Fibroblast of skin of right biceps (primary cell): ENCODE measurements around the gene SYCP1.
"Not testable (repeated sequence)": the region's sequence is repeated elsewhere in the genome, so short reads cannot be mapped to it uniquely, and the experiment has no call there.

Source experiments
- DNase-seq: peaks from one replicate; pipeline ENCODE4 v3.0.0-alpha.2; 2013

The SYCP1 gene

DNA sequence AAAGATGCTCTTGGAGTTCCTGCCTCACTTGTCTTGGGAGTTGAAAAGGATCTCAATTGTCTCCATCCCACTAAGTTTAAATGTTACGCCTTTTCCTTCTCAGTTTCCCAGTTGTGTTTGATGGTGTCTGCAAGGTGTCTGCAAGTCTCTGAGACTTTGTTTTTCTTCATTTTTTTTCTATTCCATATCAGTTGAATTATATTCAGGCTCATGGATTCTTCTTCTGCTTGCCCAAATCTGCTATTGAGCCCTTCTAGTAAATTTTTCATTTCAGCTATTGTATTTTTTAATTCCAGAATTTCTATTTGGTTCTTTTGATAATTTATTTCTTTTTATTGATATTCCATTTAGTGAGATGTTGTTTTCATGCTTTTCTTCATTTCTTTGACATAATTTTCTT is 127.6 kb downstream of the SYCP1 start:
- no peak for DNase-seq

DNA sequence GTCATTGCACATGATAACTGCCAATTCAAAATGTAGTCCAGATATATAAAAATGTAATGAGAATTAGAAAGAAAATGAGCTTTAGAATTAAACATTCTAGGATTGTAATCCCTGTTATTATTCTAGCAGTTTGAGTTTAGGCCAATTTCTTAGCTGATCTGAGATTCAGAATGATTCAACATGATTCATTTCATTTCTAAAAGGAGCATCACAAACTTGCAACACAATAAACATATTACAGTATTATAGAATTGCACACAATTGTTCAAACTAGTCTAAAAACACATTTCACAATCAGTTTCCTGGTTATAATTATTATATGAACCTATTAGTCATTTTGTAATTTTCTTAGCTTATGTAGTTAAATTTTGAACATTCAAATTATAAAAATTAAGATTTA is 131.6 kb downstream of the SYCP1 start:
- no peak for DNase-seq

DNA sequence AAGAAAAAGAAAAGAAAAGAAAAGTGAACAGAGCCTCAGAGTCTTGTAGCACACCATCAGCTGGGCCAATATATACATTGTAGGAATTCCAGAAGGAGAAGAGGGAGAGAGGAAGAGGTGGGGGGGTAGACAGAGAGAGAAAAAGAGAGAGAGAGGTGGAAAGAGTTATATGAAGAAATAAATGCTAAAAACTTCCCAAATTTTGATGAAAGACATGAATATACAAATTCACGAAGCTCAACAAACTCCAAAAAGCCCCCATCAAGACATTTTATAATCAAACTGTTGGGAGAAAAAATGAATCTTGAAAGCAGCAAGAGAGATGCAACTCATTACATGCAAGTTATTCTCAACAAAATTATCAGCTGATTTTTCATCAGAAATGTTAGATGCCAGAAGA is 133.4 kb downstream of the SYCP1 start:
- no peak for DNase-seq

DNA sequence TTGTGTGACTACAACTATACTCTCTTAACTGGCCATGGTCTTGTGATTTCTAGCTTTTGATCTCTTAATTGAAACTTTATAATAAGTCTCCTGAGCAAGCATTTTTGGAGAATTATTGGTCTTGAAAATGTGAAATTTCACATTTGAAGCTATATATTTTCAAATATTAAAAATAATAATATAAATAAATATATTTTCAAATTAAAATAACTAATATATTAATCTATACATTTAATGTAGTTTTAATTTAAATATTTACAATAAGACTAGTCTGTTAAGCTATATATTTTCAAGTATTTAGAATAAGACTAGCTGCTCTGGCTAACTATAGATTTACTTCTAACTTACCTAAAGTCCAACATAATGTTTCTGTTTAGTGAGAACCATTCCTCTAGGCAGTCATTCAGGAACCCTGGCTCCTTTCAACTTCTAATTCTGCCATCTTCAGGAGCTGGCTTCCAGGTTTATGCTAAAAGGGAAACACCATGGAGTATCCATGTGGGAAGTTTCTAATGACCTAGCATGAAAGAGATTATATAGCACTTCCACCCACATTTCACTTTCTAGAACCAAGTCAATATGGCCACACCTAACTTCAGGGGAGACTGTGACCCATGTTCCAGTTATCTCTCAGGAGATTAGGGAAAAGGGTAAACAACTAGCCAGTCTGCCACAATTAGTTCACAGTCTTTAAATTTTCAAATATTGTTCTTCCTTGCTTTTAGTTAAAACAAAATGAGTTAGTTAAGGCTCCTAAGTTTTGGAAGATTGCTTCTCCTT is 143.0 kb downstream of the SYCP1 start:
- DNase-seq, result no peak

DNA sequence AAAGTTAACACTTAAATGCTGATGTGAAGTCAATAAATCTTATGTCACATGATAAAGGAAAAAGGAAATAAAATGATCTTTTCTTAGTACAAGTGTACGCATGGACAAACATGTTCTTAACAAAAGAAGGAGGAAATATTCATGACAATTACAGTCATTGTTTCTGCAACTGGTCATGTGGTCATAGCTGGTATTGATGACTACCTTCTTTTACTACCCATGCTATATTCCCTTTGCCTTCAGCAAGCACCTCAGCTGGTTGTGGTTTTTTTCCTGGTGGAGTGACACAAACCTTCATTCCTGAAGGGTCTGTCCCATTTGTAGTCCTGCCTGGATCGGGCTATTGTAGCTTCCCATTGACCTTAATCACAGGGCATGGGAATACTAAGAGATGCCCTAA is 151.5 kb downstream of the SYCP1 start:
- no peak for DNase-seq

DNA sequence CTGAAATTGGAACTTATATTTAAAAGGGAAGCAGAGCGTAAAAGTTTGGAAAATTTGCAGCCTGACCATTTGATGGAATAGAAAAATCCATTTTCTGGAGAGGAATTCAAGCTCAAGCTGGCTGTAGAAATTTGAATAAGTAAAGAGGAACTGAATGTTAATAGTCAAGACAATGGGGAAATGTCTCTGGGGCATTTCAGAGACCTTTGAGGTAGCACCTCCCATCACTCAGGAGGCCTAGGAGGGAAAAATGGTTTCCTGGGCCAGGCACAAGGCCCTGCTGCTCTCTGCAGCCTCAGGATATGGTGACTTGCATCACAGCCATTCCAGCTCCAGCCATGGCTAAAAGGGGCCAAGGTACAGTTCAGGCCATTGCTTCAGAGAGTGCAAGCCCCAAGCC is 157.3 kb downstream of the SYCP1 start:
- DNase-seq, result no peak

DNA sequence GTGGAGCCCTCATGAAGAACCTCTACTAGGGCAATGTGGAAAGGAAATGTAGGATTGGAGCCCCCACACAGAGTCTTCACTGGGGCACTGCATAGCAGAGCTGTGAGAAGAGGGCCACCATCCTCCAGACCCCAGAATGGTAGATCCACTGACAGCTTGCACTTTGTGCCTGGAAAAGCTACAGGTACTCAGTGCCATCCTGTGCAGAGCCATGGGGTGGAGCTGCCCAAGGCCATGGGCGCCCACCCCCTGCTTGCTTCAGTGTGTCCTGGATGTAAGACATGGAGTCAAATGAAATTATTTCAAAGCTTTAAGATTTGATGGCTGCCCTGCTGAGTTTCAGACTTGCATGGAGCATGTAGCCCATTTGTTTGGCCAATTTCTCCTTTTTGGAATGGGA is 157.8 kb downstream of the SYCP1 start:
- DNase-seq, result no peak

DNA sequence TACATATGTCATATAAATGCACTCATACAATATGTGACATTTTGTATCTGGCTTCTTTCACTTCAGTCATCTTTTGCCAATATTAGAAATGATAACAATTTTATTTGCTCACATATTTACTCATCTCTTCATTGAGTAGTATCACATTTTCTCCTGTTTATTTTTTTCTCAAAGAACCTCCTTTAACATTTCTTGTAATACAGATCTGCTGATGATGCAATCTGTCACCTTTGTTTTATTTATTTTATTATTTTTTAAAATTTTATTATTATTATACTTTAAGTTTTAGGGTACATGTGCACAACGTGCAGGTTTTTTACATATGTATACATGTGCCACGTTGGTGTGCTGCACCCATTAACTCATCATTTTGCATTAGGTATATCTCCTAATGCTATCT is 159.1 kb downstream of the SYCP1 start:
- no peak for DNase-seq

DNA sequence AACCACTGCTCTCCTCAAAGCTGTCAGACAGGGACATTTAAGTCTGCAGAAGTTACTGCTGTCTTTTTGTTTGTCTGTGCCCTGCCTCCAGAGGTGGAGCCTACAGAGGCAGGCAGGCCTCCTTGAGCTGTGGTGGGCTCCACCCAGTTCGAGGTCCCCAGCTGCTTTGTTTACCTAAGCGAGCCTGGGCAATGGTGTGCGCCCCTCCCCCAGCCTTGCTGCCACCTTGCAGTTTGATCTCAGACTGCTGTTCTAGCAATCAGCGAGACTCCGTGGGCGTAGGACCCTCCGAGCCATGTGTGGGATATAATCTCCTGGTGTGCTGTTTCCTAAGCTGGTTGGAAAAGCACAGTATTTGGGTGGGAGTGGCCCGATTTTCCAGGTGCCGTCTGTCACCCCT is 164.9 kb downstream of the SYCP1 start:
- not testable (repeated sequence) for DNase-seq

DNA sequence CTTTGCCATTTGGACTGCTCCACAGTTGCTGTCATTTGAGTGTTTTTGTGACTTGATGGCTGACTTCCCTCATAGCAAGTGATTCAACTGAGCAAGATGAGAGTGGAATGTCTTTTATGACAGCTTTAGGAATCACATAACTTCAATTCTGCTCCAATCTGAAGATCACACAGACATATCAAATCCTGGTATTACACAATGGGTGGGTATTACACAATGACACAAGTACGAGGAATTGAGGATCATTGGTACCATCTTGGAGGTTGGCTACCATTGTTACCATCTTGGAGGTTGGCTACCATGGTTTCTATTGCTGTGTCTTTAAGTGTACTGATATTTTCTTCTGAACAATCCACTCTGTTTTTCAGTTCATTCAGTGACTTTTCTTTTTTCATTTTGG is 166.5 kb downstream of the SYCP1 start:
- no peak for DNase-seq

DNA sequence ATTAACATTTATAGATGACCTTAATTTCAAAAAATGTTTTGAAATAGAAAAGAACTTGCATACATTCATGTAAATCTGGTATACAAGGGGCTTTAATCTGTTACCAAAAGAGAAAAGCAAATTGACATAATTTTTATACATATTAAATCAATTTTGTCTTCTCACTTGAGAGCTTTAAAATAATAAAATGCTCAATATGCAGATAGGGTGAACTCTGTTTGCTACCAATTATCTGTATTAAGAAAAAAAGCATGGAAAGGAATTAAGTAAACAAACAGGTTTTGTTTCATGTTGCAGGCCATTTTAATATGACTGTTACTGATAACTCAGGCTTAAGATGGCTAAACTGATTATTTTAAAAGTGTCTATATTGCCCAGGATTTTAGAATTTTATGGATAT is 168.9 kb downstream of the SYCP1 start:
- no peak for DNase-seq

DNA sequence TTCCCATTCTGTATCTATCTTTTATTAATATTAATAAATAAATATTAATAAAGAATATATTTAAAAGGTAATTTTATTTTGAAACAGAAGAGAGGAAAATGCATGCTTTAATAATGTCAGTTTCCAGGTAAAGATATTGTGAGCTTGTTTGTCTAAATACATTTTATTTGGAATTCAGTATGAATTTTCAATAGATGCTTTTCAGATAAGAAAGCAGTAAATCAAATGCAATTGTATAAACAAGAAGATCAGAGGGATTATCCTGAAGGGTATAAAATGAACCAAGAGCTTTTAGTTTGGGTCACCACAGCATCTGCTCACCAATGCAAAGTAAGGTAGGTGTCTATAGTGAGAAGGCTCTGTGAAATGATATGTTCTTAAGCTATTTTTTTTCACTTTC is 174.9 kb downstream of the SYCP1 start, which contains the start of gene TSHB:
TSS of gene TSHB (plus strand) at position 301 of the 400 bp plus-strand sequence. CDS start 3,537 bp downstream, outside the sequence.
- DNase-seq, result no peak

DNA sequence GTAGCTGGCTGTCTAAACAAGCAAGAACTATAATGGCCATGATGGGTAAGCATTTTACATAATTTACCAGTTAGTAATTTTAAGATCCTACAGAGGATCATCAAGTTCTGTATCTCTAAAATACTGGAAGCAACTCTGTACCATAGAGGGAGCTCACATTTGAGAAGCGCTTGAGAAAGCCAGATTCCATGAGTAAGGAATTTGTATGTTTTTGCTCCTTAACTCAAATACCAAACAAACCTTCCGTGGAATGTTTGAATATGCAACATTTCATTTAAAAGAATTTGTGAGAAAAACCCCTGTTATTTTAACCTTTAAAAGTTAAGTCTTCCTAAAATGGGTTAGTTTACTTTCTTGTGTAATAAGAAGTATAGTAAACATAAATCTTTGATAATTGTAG is 176.9 kb downstream of the SYCP1 start:
- no peak for DNase-seq

DNA sequence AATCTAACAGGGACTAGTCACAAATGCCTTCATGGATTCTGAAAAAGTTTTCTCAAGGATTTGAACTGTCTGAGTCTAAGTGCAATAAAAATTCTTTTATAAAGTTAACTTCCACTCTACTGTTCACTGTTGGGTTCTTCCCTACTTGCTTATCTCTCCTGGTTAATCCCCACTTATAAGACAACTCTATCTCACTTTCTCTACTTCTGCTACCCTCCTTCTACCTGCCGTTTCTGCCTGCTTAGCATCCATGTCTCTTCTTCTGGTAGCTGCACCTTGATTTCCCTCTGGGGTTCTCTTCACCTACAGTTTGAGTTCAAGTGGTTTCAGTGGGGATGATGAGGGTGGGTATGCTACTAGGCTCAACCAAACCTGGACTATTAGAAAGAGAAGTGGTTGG is 181.0 kb downstream of the SYCP1 start:
- no peak for DNase-seq

DNA sequence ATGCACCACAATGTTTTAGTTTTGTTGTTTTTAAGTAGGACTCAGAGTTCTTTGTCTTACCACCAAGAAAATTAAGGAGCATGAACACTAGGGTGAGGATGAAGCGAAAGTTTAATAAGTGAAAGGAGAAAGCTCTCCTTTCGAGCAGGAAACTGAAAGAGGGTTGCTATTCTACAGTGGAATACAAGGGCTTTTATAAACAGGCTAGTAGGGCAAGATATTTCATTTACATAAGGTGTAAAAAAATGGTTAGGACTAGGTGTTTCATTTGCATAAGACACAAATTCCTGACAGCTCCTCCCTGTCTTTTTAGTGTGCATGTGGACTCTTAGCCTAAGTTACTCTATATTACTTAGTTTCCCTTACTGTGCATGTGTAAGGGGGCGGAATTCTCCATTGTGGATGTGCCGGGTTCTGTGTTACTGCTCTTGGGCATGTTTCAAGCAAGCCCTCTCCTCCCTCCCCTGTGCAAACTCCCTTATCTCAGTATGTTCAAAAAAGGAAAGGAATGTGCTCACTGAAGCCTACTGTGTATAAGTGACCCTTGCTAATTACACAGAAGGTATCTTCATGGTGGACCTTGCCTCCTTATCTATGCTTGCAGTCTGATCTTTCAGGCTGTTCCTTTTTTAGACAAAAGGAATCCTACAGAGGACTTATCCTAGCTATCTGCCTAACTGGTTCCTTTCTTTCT is 182.3 kb downstream of the SYCP1 start:
- DNase-seq, result no peak

DNA sequence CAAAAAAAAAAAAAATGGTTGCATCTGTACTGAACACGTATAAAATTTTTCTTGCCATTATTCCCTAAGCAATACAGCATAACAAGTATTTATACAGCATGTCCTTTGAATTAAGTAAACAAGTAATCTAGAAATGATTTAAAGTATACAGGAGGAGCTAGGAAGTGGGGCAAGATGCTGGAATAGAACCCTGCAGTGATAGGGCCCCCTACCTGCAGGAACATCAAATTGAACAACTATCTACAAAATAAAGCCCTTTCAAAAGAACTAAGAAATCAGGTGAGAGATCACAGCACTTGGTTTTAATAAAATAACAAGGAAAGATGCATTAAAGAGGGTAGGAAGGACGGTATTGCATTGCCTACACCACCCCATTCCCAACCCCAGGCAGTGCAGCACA is 185.8 kb downstream of the SYCP1 start:
- DNase-seq, result no peak

DNA sequence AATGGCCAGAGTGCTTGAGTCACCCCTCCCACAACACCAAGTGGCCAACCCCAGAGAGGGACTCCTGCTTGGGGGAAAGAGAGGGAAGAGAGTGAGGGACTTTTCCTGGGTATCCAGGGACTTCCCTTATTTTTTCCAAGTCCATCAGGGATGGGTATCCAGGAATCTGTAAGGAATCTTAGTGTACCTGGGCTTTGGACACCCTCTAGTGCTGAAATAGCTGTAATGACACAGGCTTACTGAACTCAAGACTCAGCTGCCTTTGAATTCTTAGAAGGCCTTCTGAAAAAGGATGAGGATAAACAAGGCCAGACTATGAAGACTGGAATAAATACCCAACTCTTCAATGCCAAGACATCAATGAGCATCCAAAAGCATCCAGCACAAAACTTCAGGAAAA is 187.0 kb downstream of the SYCP1 start:
- peak; percentile 20 for DNase-seq
